Stimulated activated naive CD4-positive, alpha-beta T cell (primary cell): ENCODE data around the gene IL1RN.

Experiments used
- DNase-seq, 6 experiments: peaks; one replicate each; lab custom pipeline; 2025; lab: John Stamatoyannopoulos, UW

The IL1RN gene

DNA sequence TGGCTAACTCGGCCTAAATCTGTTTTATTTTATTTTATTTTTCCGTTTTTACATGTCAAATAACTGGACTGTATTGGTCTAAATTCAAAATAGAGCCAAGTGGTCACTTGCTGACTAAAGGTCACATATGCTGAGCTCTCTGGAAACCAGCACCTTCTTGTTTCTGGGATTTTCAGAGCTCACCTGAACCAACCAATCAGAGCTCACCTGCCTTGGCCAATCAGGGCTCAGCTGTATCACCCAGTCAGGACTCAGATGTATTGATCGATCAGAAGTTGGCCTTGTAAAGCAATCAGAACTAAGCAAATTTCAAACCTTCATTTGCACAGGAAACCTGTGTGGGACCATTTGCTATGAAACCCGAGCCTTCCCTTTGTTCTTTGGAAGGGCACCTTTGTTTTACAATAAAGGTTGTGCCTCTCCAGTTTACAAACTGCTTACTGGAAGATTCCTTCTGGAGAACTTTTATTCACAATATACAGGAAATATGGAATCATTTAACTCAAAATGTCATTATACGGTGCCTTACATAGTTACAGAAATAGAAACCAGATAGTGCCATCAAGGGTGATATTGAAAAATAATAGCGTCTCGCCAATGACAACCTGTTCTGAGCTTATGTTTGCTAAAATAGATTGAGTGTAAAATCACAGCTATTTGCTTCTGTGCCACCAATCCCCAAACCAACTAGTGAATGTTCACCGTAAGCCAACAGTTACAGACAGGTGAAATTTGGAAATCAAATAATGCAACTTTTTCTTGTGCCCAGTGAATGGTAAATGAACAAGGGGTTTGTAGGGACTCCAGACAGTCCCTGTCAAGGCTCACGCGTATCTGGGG, 29.1 kb downstream of the IL1RN start:
- no peak for DNase-seq

GRCh38 chr2:113157118-113157896, 29.9 kb downstream of the IL1RN start:
- peak in 5 of 6 experiments; percentile 29 to 58 (median 49) for DNase-seq

- DNase-seq, result peak in 1 of 6 experiments; percentile 4
Measured at GRCh38 chr2:113157897-113158753, 30.7 kb downstream of the IL1RN start.

- no peak for DNase-seq
Measured at GRCh38 chr2:113158884-113159553, 31.6 kb downstream of the IL1RN start.

DNA sequence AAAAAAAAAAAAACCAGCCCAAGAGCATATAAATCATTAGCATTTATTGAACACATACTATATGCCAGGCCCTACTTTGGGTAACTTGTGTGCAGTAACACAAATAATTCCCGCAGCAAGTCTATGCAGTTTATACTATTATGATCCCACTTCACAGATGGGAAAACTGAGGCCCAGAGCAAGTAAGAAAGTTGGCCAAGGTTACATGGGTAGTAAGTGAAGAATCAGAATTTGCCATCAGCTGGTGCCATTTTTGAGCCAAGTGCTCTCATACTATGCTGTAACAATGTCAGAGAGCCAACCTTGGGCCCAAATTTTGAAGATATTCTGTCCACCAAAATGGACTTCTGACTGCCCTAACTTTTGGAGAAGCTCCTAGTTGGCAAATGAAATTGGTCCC, 32.9 kb downstream of the IL1RN start:
- no peak for DNase-seq

DNA sequence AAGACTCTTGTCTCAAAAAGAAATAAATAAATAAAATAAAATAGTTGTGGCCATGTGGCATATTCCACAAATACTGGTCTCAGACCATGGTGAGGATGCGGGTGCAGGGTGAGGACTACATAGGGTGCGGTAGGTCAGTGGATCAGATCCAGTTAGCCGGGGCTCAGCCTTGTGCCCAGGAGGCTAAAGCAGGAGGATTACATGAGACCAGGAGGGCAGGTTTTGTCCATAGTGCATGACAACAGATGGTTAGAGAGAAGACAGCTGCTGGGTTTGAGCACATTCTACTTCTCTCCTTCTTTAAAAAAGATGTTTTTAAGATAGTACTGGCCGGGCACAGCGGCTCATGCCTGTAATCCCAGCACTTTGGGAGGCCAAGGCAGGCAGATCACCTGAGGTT, 33.6 kb downstream of the IL1RN start:
- DNase-seq, result no peak

DNA sequence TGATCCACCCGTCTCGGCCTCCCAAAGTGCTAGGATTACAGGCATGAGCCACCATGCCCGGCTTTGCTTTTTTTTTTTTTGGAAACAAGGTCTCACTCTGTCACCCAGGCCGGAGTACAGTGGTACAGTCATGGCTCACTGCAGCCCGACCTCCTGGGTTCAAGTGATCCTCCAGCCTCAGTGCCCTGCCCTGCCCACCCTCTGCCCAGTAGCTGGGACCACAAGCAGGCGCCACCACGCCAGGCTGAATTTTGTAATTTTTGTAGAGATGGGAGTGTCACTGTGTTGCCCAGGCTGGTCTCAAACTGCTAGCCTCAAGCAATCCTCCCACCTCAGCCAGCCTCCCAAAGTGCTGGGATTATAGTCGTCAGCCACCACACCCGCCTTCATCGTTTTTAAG, 34.8 kb downstream of the IL1RN start:
- no peak for DNase-seq

DNA sequence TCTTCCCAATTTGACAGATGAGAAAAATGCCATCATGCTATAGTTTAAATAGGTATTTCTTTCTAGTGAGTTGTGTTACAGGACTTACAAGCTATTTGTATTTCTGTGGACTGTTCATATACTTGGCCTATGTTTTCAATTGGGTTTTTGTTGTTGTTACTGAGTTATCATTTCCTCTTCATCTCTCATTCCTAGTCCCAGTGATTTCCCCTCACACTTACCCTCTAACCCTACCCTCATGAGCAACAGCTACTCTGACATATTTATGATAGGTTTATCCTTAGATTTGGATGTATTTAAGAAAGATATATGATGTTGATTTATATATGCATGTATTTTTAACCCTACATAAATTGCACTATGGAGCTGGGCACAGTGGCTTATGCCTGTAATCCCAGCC, 35.5 kb downstream of the IL1RN start:
- no peak for DNase-seq

GRCh38 chr2:113164215-113164929, 37.0 kb downstream of the IL1RN start:
- DNase-seq, result no peak

GRCh38 chr2:113164930-113165585, 37.7 kb downstream of the IL1RN start:
- DNase-seq, result no peak

DNA sequence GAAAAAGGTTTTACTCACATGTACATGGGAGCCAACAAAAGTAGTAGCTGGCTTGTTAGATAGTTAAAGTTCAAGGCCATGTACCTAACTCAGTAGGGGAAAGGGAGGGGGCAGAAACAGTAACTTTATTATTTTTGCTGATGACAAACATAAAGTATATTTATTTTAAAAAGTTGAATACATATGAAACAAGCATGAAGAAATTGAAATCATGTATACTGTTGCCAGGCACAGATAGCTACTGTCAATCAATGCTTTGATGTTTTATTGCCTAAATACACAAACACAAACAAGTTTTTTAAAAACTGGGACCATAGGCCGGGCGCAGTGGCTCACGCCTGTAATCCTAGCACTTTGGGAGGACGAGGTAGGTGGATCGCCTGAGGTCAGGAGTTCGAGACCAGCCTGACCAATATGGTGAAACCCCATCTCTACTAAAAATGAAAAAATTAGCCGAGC, 38.8 kb downstream of the IL1RN start:
- DNase-seq, result no peak

GRCh38 chr2:113167115-113167932, 39.9 kb downstream of the IL1RN start:
- peak in 5 of 6 experiments; percentile 8 to 32 (median 28) for DNase-seq

GRCh38 chr2:113167962-113168340, 40.6 kb downstream of the IL1RN start:
- DNase-seq, result no peak

DNA sequence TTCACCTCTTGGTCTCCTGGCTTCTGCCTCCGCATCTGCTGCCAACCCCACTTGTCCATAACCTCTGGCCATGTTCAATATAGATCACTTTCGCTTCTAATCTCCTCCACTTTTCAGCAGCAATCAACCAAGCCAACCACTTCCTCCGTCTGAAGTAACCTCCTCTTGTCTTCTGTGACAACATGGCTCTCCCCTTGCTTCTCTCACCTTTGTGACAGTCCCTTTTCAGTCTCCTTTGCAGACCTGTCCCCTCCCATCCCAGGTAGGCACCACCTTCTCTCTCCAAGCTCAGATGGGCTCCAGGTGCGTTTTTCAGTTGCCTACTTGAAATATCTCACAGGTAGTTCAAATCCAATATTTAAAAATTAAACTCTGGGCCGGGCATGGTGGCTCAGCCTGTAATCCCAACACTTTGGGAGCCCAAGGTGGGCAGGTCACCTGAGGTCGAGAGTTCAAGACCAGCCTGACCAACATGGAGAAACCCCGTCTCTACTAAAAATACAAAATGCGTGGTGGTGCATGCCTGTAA, 41.7 kb downstream of the IL1RN start:
- DNase-seq, result peak in 4 of 6 experiments; percentile 16 to 67 (median 52)

DNA sequence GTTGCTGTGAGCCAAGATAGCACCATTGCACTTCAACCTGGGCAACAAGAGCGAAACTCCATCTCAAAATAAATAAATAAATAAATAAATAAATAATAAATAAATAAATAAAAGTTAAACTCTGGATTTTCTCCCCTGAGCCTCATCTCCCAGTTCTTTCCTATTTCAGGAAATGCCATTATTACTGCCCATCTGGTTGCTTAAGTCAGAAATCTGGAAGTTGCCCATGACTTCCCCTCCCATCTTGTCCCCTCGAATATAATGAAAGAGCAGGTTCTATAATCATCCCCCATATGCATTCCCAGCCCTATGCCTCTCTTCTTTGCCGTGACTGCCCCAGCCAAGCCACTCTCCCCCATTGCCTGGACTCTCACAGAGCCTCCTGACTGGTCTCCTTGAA, 42.2 kb downstream of the IL1RN start:
- DNase-seq, result no peak

- no peak for DNase-seq
Measured at GRCh38 chr2:113171334-113172075, 44.1 kb downstream of the IL1RN start.

DNA sequence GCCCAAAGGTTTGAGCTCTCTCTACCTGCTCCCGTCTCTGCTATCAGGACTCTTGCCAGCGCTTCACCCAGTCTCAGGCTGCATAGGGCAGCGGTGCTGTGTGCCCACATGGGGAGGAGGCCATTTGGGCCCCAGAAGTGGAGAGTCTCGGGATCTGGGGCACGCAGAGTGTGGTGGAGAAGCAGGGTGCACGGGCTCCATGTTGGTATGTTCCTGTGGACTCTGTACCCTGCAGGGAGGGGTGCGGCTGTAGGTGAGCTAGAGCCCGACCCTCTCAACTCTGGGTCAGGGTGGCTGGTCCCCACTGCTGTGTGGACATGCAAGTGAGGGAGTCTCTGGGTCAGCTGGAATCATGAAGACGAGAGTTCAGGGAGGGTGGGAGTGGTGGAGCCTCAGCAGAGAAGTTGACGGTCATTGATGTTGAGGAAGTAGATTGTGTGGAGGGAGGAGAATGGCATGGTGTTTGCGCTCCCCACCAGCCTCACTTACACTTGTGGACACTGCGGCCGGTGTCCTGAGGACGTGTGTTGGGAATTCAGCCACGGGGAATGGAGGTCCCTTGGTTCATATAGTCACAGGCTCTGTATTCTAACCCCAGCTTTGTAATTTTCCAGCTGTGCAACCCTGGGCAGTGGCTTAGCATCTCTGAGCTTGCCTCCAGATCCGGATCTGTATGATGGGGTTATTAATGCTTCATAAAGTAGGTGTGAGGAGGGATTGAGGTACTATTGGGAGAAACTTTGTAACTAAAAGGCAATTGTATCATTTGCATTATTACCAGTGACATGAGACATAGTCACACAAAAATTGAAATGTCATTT, 45.5 kb downstream of the IL1RN start:
- DNase-seq, result no peak
